Measurements from ENCODE around the gene LCAT. TPM values are rescaled to one million over a fixed set of nuclear protein-coding genes. Genes with fewer than 3 reads are reported as not detected.
A peak's percentile ranks its signal among the peaks of the same experiment; 100 is the strongest.

Gene LCAT
- total RNA-seq, 6 donors from 2014 or later, result 21.9 to 117 (median 26.1) TPM

DNA sequence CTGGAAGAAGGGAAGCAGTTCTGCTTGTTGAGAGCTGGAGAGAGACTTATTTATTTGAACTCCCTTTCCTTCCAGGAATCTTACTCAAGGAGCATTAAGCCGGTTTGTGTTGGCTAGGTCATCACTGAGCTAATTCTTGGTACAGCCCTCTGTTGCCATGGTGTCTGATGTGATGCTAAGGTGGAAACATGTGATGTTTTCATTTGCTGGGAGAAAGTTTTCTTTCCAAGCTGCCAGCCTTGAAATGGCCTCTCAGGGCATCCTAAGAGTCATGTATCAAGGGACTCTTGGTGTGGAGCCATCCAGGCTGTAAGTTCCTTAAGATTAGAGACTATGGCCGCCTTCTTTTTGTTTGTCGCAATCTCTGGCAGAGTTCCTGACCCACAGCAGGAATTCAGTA is 46.7 kb downstream of the LCAT start:
- Histone ChIP-seq H3K27ac (peak overlapping the region in 2 of 4 donors; percentile 18 to 35), H3K4me3 (no peak overlapping the region), H3K36me3 (peaks cover 0 to 4% (median 2%) of the 10 kb centered on the region in 4 donors), H3K4me1 (peaks cover 32 to 47% (median 41%) of the 10 kb centered on the region in 4 donors), H3K27me3 (no peaks in the 10 kb centered on the region), H3K9me3 (no peaks in the 10 kb centered on the region)
- ATAC-seq (ENCODE audit: low FRiP score in 2 of 2) (peak in 1 of 2 donors; percentile 31), DNase-seq (no peak)
- TF ChIP-seq POLR2A (IDR thresholded peaks at IDR 0.05) (no peak), EP300 (IDR thresholded peaks at IDR 0.05) (no peak)
- 47 to 52% methylated on average over 2 to 3 of the region's 3 CpGs for WGBS, 2 donors

DNA sequence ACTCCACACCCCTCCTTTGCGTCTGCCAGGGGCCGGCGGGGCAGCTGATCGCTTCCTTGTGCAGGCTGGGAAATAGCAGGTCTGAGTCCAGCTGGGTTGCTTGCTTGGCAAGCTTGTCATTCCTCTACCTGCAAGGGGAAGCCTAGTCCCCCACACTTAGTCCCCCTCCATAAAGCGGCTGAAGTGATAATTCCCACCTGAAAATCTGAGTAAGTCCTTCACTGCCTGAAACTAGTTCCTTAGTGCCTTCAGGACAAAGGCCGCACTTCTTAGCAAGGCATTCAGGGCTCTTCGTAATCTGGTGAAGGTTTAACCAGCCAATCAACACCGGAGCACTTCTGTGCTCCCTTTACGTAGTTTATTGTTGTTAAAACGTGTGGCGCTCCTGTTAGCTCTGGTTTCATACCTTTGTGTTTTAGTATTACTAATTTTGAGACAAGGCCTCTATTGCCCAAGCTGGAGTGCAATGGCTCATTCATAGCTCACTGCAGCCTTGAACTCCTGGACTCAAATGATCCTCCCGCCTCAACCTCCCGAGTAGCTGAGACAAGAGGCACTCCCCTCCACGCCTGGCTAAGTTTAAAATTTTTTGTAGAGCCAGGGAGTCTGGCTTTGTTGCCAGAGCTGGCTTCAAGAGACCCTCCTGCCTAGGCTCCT is 50.0 kb downstream of the LCAT start:
- Histone ChIP-seq H3K4me1 (peaks cover 31 to 50% (median 41%) of the 10 kb centered on the region in 4 donors), H3K36me3 (no peaks in the 10 kb centered on the region), H3K9me3 (no peaks in the 10 kb centered on the region), H3K27ac (peak overlapping the region; percentile 95 to 97 (median 97)), H3K27me3 (no peaks in the 10 kb centered on the region), H3K4me3 (peak overlapping the region; percentile 78 to 97 (median 85))
- ATAC-seq (ENCODE audit: low FRiP score in 2 of 2), result peak in 1 of 2 donors; percentile 75
- DNase-seq, result no peak
- TF ChIP-seq POLR2A (IDR thresholded peaks at IDR 0.05) (no peak), POLR2AphosphoS5 (IDR thresholded peaks at IDR 0.05) (no peak), EP300 (IDR thresholded peaks at IDR 0.05) (no peak)
- TF ChIP-seq, protein P1, sequence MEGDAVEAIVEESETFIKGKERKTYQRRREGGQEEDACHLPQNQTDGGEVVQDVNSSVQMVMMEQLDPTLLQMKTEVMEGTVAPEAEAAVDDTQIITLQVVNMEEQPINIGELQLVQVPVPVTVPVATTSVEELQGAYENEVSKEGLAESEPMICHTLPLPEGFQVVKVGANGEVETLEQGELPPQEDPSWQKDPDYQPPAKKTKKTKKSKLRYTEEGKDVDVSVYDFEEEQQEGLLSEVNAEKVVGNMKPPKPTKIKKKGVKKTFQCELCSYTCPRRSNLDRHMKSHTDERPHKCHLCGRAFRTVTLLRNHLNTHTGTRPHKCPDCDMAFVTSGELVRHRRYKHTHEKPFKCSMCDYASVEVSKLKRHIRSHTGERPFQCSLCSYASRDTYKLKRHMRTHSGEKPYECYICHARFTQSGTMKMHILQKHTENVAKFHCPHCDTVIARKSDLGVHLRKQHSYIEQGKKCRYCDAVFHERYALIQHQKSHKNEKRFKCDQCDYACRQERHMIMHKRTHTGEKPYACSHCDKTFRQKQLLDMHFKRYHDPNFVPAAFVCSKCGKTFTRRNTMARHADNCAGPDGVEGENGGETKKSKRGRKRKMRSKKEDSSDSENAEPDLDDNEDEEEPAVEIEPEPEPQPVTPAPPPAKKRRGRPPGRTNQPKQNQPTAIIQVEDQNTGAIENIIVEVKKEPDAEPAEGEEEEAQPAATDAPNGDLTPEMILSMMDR (IDR thresholded peaks at IDR 0.05), result no peak
- 18 to 24% methylated on average over 14 of the region's 14 CpGs for WGBS, 2 donors

DNA sequence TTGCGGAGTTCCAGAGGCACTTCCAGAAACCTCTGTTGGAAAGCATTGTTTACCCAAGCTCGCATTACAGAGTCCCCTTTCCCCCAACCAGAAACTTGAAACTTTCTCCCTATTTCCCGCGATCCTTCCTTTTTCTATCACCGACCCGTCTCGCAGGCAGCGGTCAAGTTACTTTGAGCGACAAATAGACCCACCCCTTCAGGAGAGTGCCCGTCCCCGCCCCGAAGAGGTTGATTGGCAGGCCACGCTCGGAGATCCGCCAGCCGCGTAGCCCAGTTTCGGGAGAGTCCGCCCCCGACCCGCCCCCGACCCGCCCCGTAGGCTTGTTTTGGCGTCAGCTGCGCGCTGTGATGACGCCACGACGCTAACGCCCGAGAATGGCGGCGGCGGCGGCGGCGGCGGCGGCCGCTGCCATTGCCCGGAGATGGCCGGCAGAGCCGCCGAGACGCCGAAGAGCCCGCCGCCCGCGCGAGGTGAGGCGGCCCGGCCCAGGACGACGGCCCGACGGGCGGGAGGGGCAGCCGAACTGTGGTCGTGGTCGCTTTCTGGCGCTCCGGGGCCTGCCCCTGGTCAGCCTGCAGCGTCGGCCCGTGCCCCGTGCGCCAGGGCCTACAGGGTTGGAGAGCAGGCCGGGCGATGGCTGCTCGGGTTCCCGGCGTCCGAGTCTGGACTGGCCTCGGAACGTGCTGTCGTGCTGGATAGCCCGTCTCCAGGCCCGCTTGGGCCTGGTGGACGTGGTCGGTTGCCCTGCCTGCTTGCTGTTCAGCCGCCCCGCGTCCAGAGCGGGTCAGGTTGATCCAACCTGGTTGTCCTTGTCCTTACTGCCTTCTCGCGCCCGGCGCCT is 50.8 kb downstream of the LCAT start, which contains the start of gene PSKH1:
Gene PSKH1 (plus strand): TSS at position 356 of the 844 bp plus-strand sequence. CDS start 15,496 bp downstream, outside the sequence.
- Histone ChIP-seq H3K4me3 (peak within 1 kb of the TSS; percentile 78 to 97 (median 85)), H3K27me3 (no peaks in the 10 kb centered on the region), H3K27ac (peak within 1 kb of the TSS; percentile 95 to 97 (median 97)), H3K9me3 (no peaks in the 10 kb centered on the region), H3K36me3 (no peaks in the 10 kb centered on the region), H3K4me1 (peaks cover 28 to 50% (median 37%) of the 10 kb centered on the region in 4 donors)
- ATAC-seq (ENCODE audit: low FRiP score in 2 of 2) (peak; percentile 97 to 98), DNase-seq (peak; percentile 97 to 98)
- 0 to 2% methylated on average over 39 to 51 of the region's 90 CpGs for WGBS, 2 donors
- TF ChIP-seq, protein P1 (IDR thresholded peaks at IDR 0.05), result peak in 1 of 6 experiments; percentile 4
- TF ChIP-seq POLR2A (IDR thresholded peaks at IDR 0.05) (peak in 3 of 4 donors; percentile 69 to 90 (median 89)), EP300 (IDR thresholded peaks at IDR 0.05) (no peak), POLR2AphosphoS5 (IDR thresholded peaks at IDR 0.05) (peak in 1 of 2 donors; percentile 73)

DNA sequence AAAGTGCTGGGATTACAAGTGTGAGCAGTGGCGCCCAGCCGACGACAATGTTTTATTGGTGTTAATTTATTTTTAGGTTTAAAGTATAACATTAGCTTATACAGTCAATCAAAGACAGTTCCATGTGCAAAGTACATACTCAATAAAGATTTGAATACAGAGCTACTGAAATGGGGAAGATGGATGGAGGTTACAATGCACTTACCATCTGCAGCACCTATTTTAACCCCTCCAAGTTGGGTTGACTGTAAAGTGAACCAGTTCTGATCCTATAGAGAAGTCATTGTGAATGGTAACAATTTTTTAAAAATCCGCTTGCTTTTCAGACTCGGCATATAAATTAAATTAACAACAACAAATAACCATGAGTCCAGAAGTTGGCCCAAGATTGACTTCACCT is 51.5 kb downstream of the LCAT start:
- Histone ChIP-seq H3K27me3 (no peaks in the 10 kb centered on the region), H3K4me3 (peak overlapping the region in 3 of 4 donors; percentile 78 to 97 (median 90)), H3K9me3 (no peaks in the 10 kb centered on the region), H3K27ac (peak overlapping the region; percentile 23 to 97 (median 86)), H3K4me1 (peaks cover 28 to 44% (median 33%) of the 10 kb centered on the region in 4 donors), H3K36me3 (no peaks in the 10 kb centered on the region)
- ATAC-seq (ENCODE audit: low FRiP score in 2 of 2) (no peak), DNase-seq (no peak)
- 74 to 77% methylated on average over 5 of the region's 5 CpGs for WGBS, 2 donors
- TF ChIP-seq, protein P1 (IDR thresholded peaks at IDR 0.05), result no peak
- TF ChIP-seq EP300 (IDR thresholded peaks at IDR 0.05), result no peak
- no peak for TF ChIP-seq POLR2A (IDR thresholded peaks at IDR 0.05)
- no peak for TF ChIP-seq POLR2AphosphoS5 (IDR thresholded peaks at IDR 0.05)

Other genes starting within 250 kb of the LCAT start
- gene GFOD2, start 224.8 kb downstream of the LCAT start, total RNA-seq, result 10 to 100 TPM; 14.3 to 21.0 (median 17.0) TPM
- 10 to 100 TPM in 5 of 6 donors, 1 to 10 TPM in 1; 6.5 to 50.3 (median 17.0) TPM for gene RANBP10, start 137.6 kb downstream of the LCAT start, total RNA-seq
- 10 to 100 TPM in 1 of 6 donors, 1 to 10 TPM in 4, under 1 TPM in 1; 0.66 to 13.1 (median 4.4) TPM for gene TSNAXIP1, start 137.2 kb downstream of the LCAT start, total RNA-seq
- gene THAP11, start 101.8 kb downstream of the LCAT start, total RNA-seq, result 10 to 100 TPM; 28.3 to 66.3 (median 34.3) TPM
- gene NUTF2, start 97.2 kb downstream of the LCAT start, total RNA-seq, result 100 to 1,000 TPM in 2 of 6 donors, 10 to 100 TPM in 4; 50.2 to 203 (median 78.3) TPM
- gene CENPT, start 96.4 kb downstream of the LCAT start, total RNA-seq, result 100 to 1,000 TPM in 1 of 6 donors, 10 to 100 TPM in 5; 30.6 to 201 (median 50.6) TPM
- 100 to 1,000 TPM in 1 of 6 donors, 10 to 100 TPM in 5; 41.6 to 101 (median 65.0) TPM for gene EDC4, start 71.1 kb downstream of the LCAT start, total RNA-seq
- 1 to 10 TPM in 5 of 6 donors, not detected in 1; 1.6 to 4.2 (median 2.3) TPM for gene NRN1L, start 59.2 kb downstream of the LCAT start, total RNA-seq
- 10 to 100 TPM; 21.9 to 36.5 (median 31.5) TPM for gene PSKH1, start 50.9 kb downstream of the LCAT start, total RNA-seq
- 1 to 10 TPM; 1.6 to 4.2 (median 2.4) TPM for gene CTRL, start 12.3 kb downstream of the LCAT start, total RNA-seq
- 100 to 1,000 TPM in 1 of 6 donors, 10 to 100 TPM in 5; 48.2 to 106 (median 60.6) TPM for gene PSMB10, start 7.3 kb downstream of the LCAT start, total RNA-seq
- gene SLC12A4, start 24.5 kb upstream of the LCAT start, total RNA-seq, result 100 to 1,000 TPM in 3 of 6 donors, 10 to 100 TPM in 3; 54.6 to 276 (median 98.3) TPM
- 1 to 10 TPM in 1 of 6 donors, under 1 TPM in 3, not detected in 2; 0.15 to 1.0 (median 0.30) TPM for gene DPEP3, start 36.4 kb upstream of the LCAT start, total RNA-seq
- gene DPEP2, start 55.4 kb upstream of the LCAT start, total RNA-seq, result 10 to 100 TPM in 5 of 6 donors, 1 to 10 TPM in 1; 7.1 to 56.6 (median 23.0) TPM
- gene DPEP2NB, start 71.8 kb upstream of the LCAT start, total RNA-seq, result not detected
- gene DDX28, start 79.1 kb upstream of the LCAT start, total RNA-seq, result 10 to 100 TPM in 4 of 6 donors, 1 to 10 TPM in 2; 4.4 to 13.2 (median 12.1) TPM
- gene DUS2, start 79.2 kb upstream of the LCAT start, total RNA-seq, result 10 to 100 TPM; 12.7 to 28.3 (median 16.8) TPM
- gene NFATC3, start 141.2 kb upstream of the LCAT start, total RNA-seq, result 10 to 100 TPM; 49.1 to 95.3 (median 68.0) TPM